K562 (cell line): Measurements from ENCODE around the gene PTPRG. TPM values are rescaled to one million over a fixed set of nuclear protein-coding genes. Genes with fewer than 3 reads are reported as not detected.

Experiments
- ATAC-seq: fragments of 200-7000 bp; cut with Tn5 transposase; 3 replicates; pipeline ENCODE4 v1.9.1; 2020; ENCODE audit warnings: moderate library complexity
- BruUV-seq: library from RNA; stranded (reverse); fragments of 400-500 nt; replicated peaks from 2 replicates; lab custom pipeline; 2021; lab: Mats Ljungman, UMichigan
- CTCF ChIA-PET: fragments of 300-600 bp; formaldehyde crosslinking; extraction: SDS; loops from one replicate; lab custom pipeline; 2021; ENCODE audit warnings: low intra/inter-chr PET ratio; lab: Yijun Ruan, JAX
- POLR2A ChIA-PET: fragments of 300-600, 350-650 bp; sonication (Branson Sonifier 250); formaldehyde crosslinking; extraction: SDS; loops from one replicate; lab custom pipeline; 2021; ENCODE audit warnings: antibody characterized with exemption, inconsistent platforms; lab: Yijun Ruan, JAX
- DNase-seq, 4 experiments: peaks; one replicate each; pipeline versions ENCODE4 v3.0.0 to v3.0.0-alpha.2; 2011 to 2018; ENCODE audit warnings: low spot score in 3 of 4, mixed read lengths in 3 of 4; ENCODE audit errors: extremely low read depth in 1 of 4
- FAIRE-seq: peaks from 2 replicates; lab custom pipeline; 2011; peaks lifted over from hg19 to GRCh38; lab: Jason Lieb, UNC
- H2AFZ ChIP-seq: 2 replicates; pipeline ENCODE4 v1.6.0; 2011; ENCODE audit warnings: low read depth, low read length, control low read depth, inconsistent platforms
- H3K27ac ChIP-seq: fragments of 200-600 bp; 3 replicates; pipeline ENCODE4 v1.8.0; 2011; ENCODE audit warnings: low read depth, mild to moderate bottlenecking, control low read depth, inconsistent platforms, low read length, moderate library complexity, mixed read lengths; ENCODE audit errors: extremely low read depth
- H3K27me3 ChIP-seq, 2 experiments: fragments of 300-600 bp in 1 of 2; 2 replicates in 1 of 2; 3 replicates in 1 of 2; pipeline versions ENCODE4 v1.6.0 to v1.8.0; 2011; ENCODE audit warnings: inconsistent platforms in 2 of 2, low read length in 2 of 2, mild to moderate bottlenecking in 1 of 2, mixed read lengths in 1 of 2, moderate library complexity in 1 of 2; ENCODE audit not compliant: control insufficient read depth in 2 of 2, insufficient read depth in 2 of 2
- H3K36me3 ChIP-seq: fragments of 300-600 bp; 3 replicates; pipeline ENCODE4 v1.8.0; 2011; ENCODE audit warnings: mild to moderate bottlenecking, low read length, inconsistent platforms; ENCODE audit not compliant: control insufficient read depth, insufficient read depth
- H3K4me1 ChIP-seq, 2 experiments: fragments of 200-600 bp in 1 of 2; replicated peaks in 1 of 2; 2 replicates in 1 of 2; 3 replicates in 1 of 2; pipeline versions ENCODE4 v1.5.1 to v1.8.0; 2011; ENCODE audit warnings: inconsistent platforms in 2 of 2, low read length in 2 of 2, mild to moderate bottlenecking in 1 of 2, mixed read lengths in 1 of 2, moderate library complexity in 1 of 2; ENCODE audit not compliant: control insufficient read depth in 2 of 2, insufficient read depth in 2 of 2
- H3K4me2 ChIP-seq: 2 replicates; pipeline ENCODE4 v1.6.1; 2011; ENCODE audit warnings: low read length, control low read depth, inconsistent platforms, mixed read lengths; ENCODE audit not compliant: insufficient read depth
- H3K4me3 ChIP-seq: fragments of 200-600 bp; sonication (generic), shearing (Covaris generic); 2 replicates; pipeline ENCODE4 v1.5.1; 2016; ENCODE audit warnings: control low read depth, inconsistent platforms
- H3K79me2 ChIP-seq: fragments of 200-600 bp; 3 replicates; pipeline ENCODE4 v1.8.0; 2011; ENCODE audit warnings: low read length, inconsistent platforms; ENCODE audit not compliant: control insufficient read depth, insufficient read depth
- H3K9ac ChIP-seq, 2 experiments: 2 replicates each; pipeline versions ENCODE4 v1.6.0 to v1.6.1; 2011; ENCODE audit warnings: low read depth in 2 of 2, low read length in 2 of 2, control low read depth in 1 of 2, inconsistent platforms in 1 of 2, mild to moderate bottlenecking in 1 of 2, mixed read lengths in 1 of 2; ENCODE audit not compliant: insufficient read depth in 1 of 2
- H3K9me1 ChIP-seq: one replicate; pipeline ENCODE4 v1.6.0; 2011; ENCODE audit warnings: inconsistent platforms, mild to moderate bottlenecking, low read length, moderate library complexity; ENCODE audit not compliant: control insufficient read depth, insufficient read depth
- H3K9me3 ChIP-seq: replicated peaks from 2 replicates; pipeline ENCODE4 v1.5.1; 2011; ENCODE audit warnings: low read depth, low read length, inconsistent platforms; ENCODE audit not compliant: control insufficient read depth, insufficient read depth
- H4K20me1 ChIP-seq: replicated peaks from 2 replicates; pipeline ENCODE4 v1.6.1; 2011; ENCODE audit warnings: low read length, inconsistent platforms, mixed read lengths; ENCODE audit not compliant: control insufficient read depth, insufficient read depth
- BRCA1 ChIP-seq, 2 experiments: fragments of 450-650 bp in 1 of 2; sonication (generic) in 1 of 2; formaldehyde crosslinking in 1 of 2; IDR thresholded peaks; 2 replicates each; pipeline versions ENCODE4 v1.5.0 to v1.6.1; 2017 to 2020; ENCODE audit warnings: mild to moderate bottlenecking in 1 of 2, missing genetic modification reagents in 1 of 2
- CREB3 ChIP-seq: fragments of 450-650 bp; conservative IDR thresholded peaks from 2 replicates; pipeline ENCODE4 v1.6.1; 2016; ENCODE audit warnings: missing genetic modification characterization, low read depth, mild to moderate bottlenecking, missing compliant biosample characterization, moderate library complexity
- HEY1 ChIP-seq: fragments of 250-450 bp; sonication (Bioruptor Pico); IDR thresholded peaks from 2 replicates; pipeline ENCODE4 v1.5.0; 2020; ENCODE audit warnings: mild to moderate bottlenecking, moderate library complexity, borderline replicate concordance
- NCOA2 ChIP-seq, 2 experiments: fragments of 450-650 bp; IDR thresholded peaks; 2 replicates each; pipeline ENCODE4 v1.6.1; 2018; ENCODE audit warnings: mild to moderate bottlenecking in 2 of 2, moderate library complexity in 1 of 2; ENCODE audit not compliant: partially characterized antibody in 2 of 2
- NR4A1 ChIP-seq, 2 experiments: fragments of 250-450 bp in 1 of 2; fragments of 450-650 bp in 1 of 2; sonication (Bioruptor Pico) in 1 of 2; IDR thresholded peaks; 2 replicates each; pipeline versions ENCODE4 v1.4.0 to v1.6.1; 2016 to 2020; ENCODE audit warnings: mild to moderate bottlenecking in 2 of 2, missing compliant biosample characterization in 1 of 2, missing genetic modification characterization in 1 of 2, moderate library complexity in 1 of 2
- NUFIP1 ChIP-seq: fragments of 450-650 bp; IDR thresholded peaks from 2 replicates; pipeline ENCODE4 v1.6.1; 2018; ENCODE audit not compliant: partially characterized antibody
- SMARCC2 ChIP-seq: fragments of 450-650 bp; IDR thresholded peaks from 2 replicates; pipeline ENCODE4 v1.6.1; 2017; ENCODE audit warnings: antibody characterized with exemption, moderate library complexity, mild to moderate bottlenecking, low read depth
- SRSF3 ChIP-seq: fragments of 200-400 bp; formaldehyde crosslinking; IDR thresholded peaks from 2 replicates; pipeline ENCODE4 v1.6.1; 2016; ENCODE audit warnings: mild to moderate bottlenecking, low read length, moderate library complexity; ENCODE audit not compliant: insufficient read depth
- TAF9B ChIP-seq: fragments of 450-650 bp; IDR thresholded peaks from 2 replicates; pipeline ENCODE4 v1.6.1; 2018; ENCODE audit warnings: mild to moderate bottlenecking; ENCODE audit not compliant: partially characterized antibody
- ZFPM2 ChIP-seq: fragments of 250-450 bp; sonication (Bioruptor Pico); IDR thresholded peaks from 2 replicates; pipeline ENCODE4 v1.5.1; 2022; ENCODE audit warnings: mild to moderate bottlenecking
- ZKSCAN1 ChIP-seq: fragments of 150-350 bp; IDR thresholded peaks from 2 replicates; pipeline ENCODE4 v1.6.1; 2016; ENCODE audit warnings: low read depth, low read length
- ZNF449 ChIP-seq: fragments of 250-450 bp; sonication (Bioruptor Pico); IDR thresholded peaks from 2 replicates; pipeline ENCODE4 v1.8.0; 2022; ENCODE audit warnings: moderate library complexity, mild to moderate bottlenecking, inconsistent platforms
- WGBS: fragments of 100-300 bp; shearing (Covaris generic); methylation state at CpG from one replicate; pipeline ENCODE4 v1.1.6; 2016; ENCODE audit warnings: low coverage, mixed read lengths; ENCODE audit not compliant: insufficient coverage; ENCODE audit errors: missing lambda C conversion rate; 5-methylcytosine and 5-hydroxymethylcytosine counted together
- in situ Hi-C: fragments of 300-500 bp; cut with MboI; formaldehyde crosslinking; loops from 4 replicates; pipeline ENCODE4 v1.15.0; 2018; ENCODE audit warnings: inconsistent platforms, mixed read lengths
- intact Hi-C: fragments of 100-400 bp; cut with micrococcal nuclease; formaldehyde crosslinking; loops from 2 replicates; pipeline ENCODE4 v1.14.2; 2022
- polyA plus RNA-seq, 8 experiments: library from polyadenylated mRNA; depleted of rRNA in 4 of 8; stranded (reverse) in 5 of 8; unstranded in 3 of 8; fragments of >200 nt; fragmentation: Nextera tagmentation in 2 of 8; fragmentation: Illumina TruSeq in 1 of 8; extraction: Ambion mirVana in 2 of 8; extraction: Trizol in 1 of 8; gene quantifications; 2 replicates each; pipeline versions ENCODE4 v1.2.1 to v1.2.3, GENCODE V29; 2011 to 2014; ENCODE audit warnings: inconsistent platforms in 1 of 8, missing spikeins in 1 of 8
- total RNA-seq, 7 experiments: library from RNA; depleted of rRNA in 6 of 7; stranded (reverse); fragments of >200 nt in 6 of 7; fragmentation: Illumina TruSeq in 2 of 7; extraction: Trizol in 2 of 7; gene quantifications; 2 replicates each; pipeline versions ENCODE4 v1.2.1 to v1.2.3, GENCODE V29; 2011 to 2021; ENCODE audit warnings: low replicate concordance in 1 of 7

PTPRG gene
- total and polyA plus RNA-seq, 9 of the 15 experiments (the other 6 are each of a cell fraction or from before 2014, with no cell fraction given) = 0.16 TPM; not detected in 8

DNA sequence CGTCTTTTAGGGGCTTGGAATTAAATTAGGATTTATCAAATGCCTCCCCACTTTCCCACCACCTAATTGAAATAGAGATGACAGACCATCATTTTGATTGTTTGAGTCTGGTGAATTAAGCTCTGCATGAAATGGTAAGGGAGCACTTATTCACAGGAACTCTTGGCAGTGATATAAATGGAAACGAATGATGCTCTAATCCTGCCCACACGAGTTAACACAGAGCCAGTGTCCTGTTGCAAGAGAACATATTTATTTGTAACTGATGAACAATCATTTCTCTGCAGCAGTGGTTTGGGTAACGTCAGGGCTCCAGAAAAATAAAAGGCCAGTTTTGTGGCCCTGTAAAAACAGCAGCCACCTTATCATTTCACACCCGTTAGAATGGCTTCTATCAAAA lies 648.6 kb downstream of the PTPRG start:
- ATAC-seq (no peak), DNase-seq (no peak), FAIRE-seq (no peak)
- ChIA-PET POLR2A (no interaction called here), CTCF (no interaction called here)
- Histone ChIP-seq H3K9me3 (no peaks in the 10 kb centered on the region), H3K27me3 (no peaks in the 10 kb centered on the region), H3K4me2 (no peak overlapping the region), H3K79me2 (no peaks in the 10 kb centered on the region), H3K9me1 (no peaks in the 10 kb centered on the region), H4K20me1 (no peaks in the 10 kb centered on the region), H3K36me3 (no peaks in the 10 kb centered on the region), H3K9ac (no peak overlapping the region), H2AFZ (no peak overlapping the region), H3K4me1 (no peaks in the 10 kb centered on the region), H3K4me3 (no peak overlapping the region), H3K27ac (no peak overlapping the region)
- intact Hi-C loops = no loop called here
- TF ChIP-seq BRCA1 (IDR thresholded peaks at IDR 0.05) (no peak), BRCA1 (CRISPR knock-in tag; IDR thresholded peaks at IDR 0.05) (no peak), CREB3 (tag) (no peak), TAF9B (no peak), HEY1 (CRISPR knock-in tag) (no peak), NCOA2 (IDR thresholded peaks at IDR 0.05; ENCODE audit: partially characterized antibody in 2 of 2) (no peak), SMARCC2 (no peak), NUFIP1 (no peak), NR4A1 (CRISPR knock-in tag; IDR thresholded peaks at IDR 0.05) (no peak), NR4A1 (tag; IDR thresholded peaks at IDR 0.05) (no peak), ZFPM2 (no peak), SRSF3 (no peak), ZNF449 (CRISPR knock-in tag) (no peak), ZKSCAN1 (no peak)
- BruUV-seq = no TSS peak
- in situ Hi-C loops = no loop called here
- 0% methylated on average over 2 of the region's 5 CpGs for WGBS
